Kidney (tissue), 14 donors: ENCODE measurements around the gene SIPA1L2. TPM values are rescaled to one million over a fixed set of nuclear protein-coding genes. Genes with fewer than 3 reads are reported as not detected.

Experiments used
- DNase-seq, 5 donors: peaks; one replicate each; pipeline ENCODE4 v3.0.0-alpha.2; 2013 to 2020
- FAIRE-seq: peaks from 2 replicates; lab custom pipeline; 2012; peaks lifted over from hg19 to GRCh38; lab: Jason Lieb, UNC
- H3K27ac ChIP-seq, 2 donors: one replicate each; pipeline ENCODE4 v1.7.0; 2013; ENCODE audit warnings: low read depth in 2 of 2, low read length in 2 of 2, inconsistent platforms in 1 of 2
- H3K27me3 ChIP-seq: one replicate; pipeline ENCODE4 v1.7.1; 2013; ENCODE audit warnings: low read length, inconsistent platforms; ENCODE audit not compliant: control insufficient read depth, insufficient read depth
- H3K36me3 ChIP-seq, 3 donors: one replicate each; pipeline versions ENCODE4 v1.7.0 to v1.7.1; 2013; ENCODE audit warnings: low read length in 3 of 3, control low read depth in 1 of 3, inconsistent platforms in 1 of 3; ENCODE audit not compliant: insufficient read depth in 3 of 3, control insufficient read depth in 2 of 3
- H3K4me1 ChIP-seq, 3 donors: one replicate each; pipeline versions ENCODE4 v1.7.0 to v1.7.1; 2013; ENCODE audit warnings: low read length in 3 of 3, inconsistent platforms in 1 of 3, low read depth in 1 of 3; ENCODE audit not compliant: control insufficient read depth in 2 of 3, insufficient read depth in 2 of 3
- H3K4me3 ChIP-seq, 3 donors: one replicate each; pipeline versions ENCODE4 v1.7.0 to v1.8.1; 2013; ENCODE audit warnings: low read length in 3 of 3, control low read depth in 1 of 3, inconsistent platforms in 1 of 3
- H3K9ac ChIP-seq, 3 donors: one replicate each; pipeline versions ENCODE4 v1.7.0 to v1.7.1; 2013; ENCODE audit warnings: low read length in 3 of 3, control low read depth in 1 of 3, inconsistent platforms in 1 of 3
- H3K9me3 ChIP-seq, 3 donors: one replicate each; pipeline versions ENCODE4 v1.7.0 to v1.7.1; 2013; ENCODE audit warnings: low read length in 3 of 3, control low read depth in 1 of 3, inconsistent platforms in 1 of 3; ENCODE audit not compliant: control insufficient read depth in 2 of 3, insufficient read depth in 1 of 3
- intact Hi-C: fragments of 100-400 bp; cut with DNase I; formaldehyde crosslinking; loops from one replicate; pipeline ENCODE4 v1.11.1; 2022
- polyA plus RNA-seq: library from polyadenylated mRNA; stranded (reverse); fragments of 350-450 nt; fragmentation: Illumina TruSeq; extraction: RNeasy Lipid Tissue Mini Kit (QIAGEN cat#74804); gene quantifications from one replicate; pipeline ENCODE4 v1.2.3, GENCODE V29; 2014; ENCODE audit warnings: low read depth, low replicate concordance; ENCODE audit not compliant: insufficient read depth
- total RNA-seq: library from RNA; stranded (reverse); fragmentation: NEBNext Ultra II Directional; extraction: Animal tissue kit (Norgen Biotek cat#: 25700); gene quantifications from one replicate; pipeline ENCODE4 v1.2.1, GENCODE V29; 2021
- TF ChIP-seq, protein P1 (sequence below): IDR thresholded peaks from 3 replicates; pipeline ENCODE4 v1.5.1; 2012; ENCODE audit warnings: mild to moderate bottlenecking, moderate library complexity, borderline replicate concordance; ENCODE audit not compliant: insufficient read depth; ENCODE audit errors: extremely low read depth
- donor health status: control.
- donor health status: control.
- donor health status: control.
- donor health status: control.
- donor health status: control.
- donor health status: DM: yes; HTN: yes; CAD: no.
- donor health status: Normal renal cell carcinoma (clear cell type).

SIPA1L2 gene
- total and polyA plus RNA-seq, 2 donors from 2014 or later: 4.0 to 20.2 TPM

DNA sequence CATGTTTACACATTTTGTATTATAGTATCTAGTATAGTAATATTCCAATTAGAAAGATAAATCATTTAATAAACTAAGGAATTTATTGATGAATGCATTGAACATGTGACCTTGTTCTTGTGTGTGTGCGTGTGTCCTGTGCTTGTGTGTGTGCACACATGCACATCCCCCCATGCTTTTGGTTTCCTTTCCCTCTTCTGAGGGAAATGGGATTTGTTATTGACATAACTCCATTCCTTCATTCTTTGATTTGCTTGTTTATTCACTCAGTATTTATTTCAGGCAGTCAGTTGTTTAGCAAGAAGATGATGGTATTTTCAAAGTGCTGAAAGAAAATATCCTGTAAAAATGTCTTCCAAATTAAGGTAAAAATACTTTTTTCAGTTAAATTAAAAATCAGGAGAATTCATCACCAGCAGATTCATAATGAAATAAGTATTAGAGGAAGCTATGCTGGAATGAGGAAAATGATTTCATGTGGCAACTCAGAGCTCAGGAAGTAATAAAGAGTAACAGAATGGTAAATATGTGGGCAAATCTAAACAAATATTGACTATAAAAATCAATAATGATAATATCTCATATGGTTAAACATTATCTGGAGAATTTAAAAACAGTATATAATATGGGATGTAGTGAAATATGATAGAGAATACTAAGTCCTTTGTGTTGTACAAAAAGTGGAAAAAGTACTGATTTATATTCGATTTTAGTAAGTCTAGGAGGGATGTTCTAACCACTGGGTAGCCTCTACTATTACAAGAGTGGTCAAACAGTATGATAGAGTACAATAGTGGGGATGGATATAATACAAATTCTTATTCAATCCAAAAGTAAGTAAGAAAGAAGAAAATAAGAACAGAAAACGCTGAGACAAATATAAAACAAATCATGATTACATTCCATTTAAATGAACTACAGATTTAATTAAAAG lies 35.2 kb upstream of the SIPA1L2 start:
- no peak for DNase-seq
- intact Hi-C loops: no loop called here
- Histone ChIP-seq H3K27ac (no peak overlapping the region), H3K36me3 (no peaks in the 10 kb centered on the region), H3K4me3 (no peak overlapping the region), H3K9ac (no peak overlapping the region), H3K9me3 (no peaks in the 10 kb centered on the region), H3K4me1 (no peaks in the 10 kb centered on the region), H3K27me3 (no peaks in the 10 kb centered on the region)
- TF ChIP-seq, protein P1, sequence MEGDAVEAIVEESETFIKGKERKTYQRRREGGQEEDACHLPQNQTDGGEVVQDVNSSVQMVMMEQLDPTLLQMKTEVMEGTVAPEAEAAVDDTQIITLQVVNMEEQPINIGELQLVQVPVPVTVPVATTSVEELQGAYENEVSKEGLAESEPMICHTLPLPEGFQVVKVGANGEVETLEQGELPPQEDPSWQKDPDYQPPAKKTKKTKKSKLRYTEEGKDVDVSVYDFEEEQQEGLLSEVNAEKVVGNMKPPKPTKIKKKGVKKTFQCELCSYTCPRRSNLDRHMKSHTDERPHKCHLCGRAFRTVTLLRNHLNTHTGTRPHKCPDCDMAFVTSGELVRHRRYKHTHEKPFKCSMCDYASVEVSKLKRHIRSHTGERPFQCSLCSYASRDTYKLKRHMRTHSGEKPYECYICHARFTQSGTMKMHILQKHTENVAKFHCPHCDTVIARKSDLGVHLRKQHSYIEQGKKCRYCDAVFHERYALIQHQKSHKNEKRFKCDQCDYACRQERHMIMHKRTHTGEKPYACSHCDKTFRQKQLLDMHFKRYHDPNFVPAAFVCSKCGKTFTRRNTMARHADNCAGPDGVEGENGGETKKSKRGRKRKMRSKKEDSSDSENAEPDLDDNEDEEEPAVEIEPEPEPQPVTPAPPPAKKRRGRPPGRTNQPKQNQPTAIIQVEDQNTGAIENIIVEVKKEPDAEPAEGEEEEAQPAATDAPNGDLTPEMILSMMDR: no peak
- FAIRE-seq: no peak

DNA sequence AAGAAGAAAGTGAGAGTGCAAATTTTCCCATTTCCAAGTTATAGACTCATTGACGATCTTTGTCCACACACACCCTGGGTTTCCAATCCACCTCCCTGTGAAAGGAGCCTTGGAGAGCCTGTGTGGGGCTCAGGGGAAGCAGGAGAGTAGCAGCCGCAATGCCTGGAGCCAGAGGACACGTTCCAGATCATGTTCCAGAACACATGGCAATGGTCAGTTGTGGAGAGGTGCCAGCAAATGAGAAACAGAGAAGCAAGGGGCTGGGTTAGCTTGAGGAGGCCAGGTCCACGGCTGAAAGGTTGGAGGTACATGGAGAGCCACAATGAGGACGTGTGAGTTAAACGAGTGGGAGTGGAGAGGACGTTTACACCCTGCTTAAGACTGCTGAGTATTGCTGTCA lies 33.0 kb upstream of the SIPA1L2 start:
- intact Hi-C loops: no loop called here
- H3K27me3 ChIP-seq: no peaks in the 10 kb centered on the region
- FAIRE-seq: no peak

DNA sequence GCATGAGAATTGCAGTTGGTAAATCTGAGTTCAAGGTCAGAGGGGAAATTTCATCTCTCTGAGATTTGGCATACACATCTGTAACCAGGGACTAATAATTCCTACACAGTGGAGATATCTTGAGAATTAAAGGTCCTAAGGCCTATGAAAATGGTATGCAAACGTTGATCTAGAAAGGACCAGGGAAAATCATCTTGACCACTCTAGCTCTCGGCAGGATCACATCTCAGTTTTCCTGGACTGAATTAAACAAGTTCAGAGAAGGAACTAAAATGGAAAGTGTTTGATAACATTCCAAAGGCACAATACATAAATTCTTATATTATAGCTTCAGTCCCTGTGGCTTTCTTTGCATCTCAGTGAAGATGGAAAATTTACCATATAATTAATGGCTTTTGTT lies 28.5 kb upstream of the SIPA1L2 start:
- no peak overlapping the region for H3K4me3 ChIP-seq
- DNase-seq (no peak), FAIRE-seq (no peak)
- H3K9me3 ChIP-seq: no peaks in the 10 kb centered on the region
- H3K27ac ChIP-seq: no peak overlapping the region
- TF ChIP-seq, protein P1: no peak
- H3K9ac ChIP-seq: no peak overlapping the region
- intact Hi-C loops: no loop called here
- no peaks in the 10 kb centered on the region for H3K27me3 ChIP-seq
- H3K36me3 ChIP-seq: no peaks in the 10 kb centered on the region
- H3K4me1 ChIP-seq: no peaks in the 10 kb centered on the region

More for the DNA sequence above, 33.0 kb upstream of the SIPA1L2 start:
- Histone ChIP-seq H3K36me3 (no peaks in the 10 kb centered on the region), H3K4me3 (no peak overlapping the region), H3K27ac (no peak overlapping the region), H3K9ac (no peak overlapping the region), H3K4me1 (no peaks in the 10 kb centered on the region), H3K9me3 (no peaks in the 10 kb centered on the region)
- DNase-seq: no peak
- TF ChIP-seq, protein P1: no peak
